Activated T-cell treated with anti-CD3 and anti-CD28 coated beads, Interleukin-2, amount 50 U/mL, for 72 hours (primary cell): ENCODE measurements around the gene TMEM266. TPM values are rescaled to one million over a fixed set of nuclear protein-coding genes. Genes with fewer than 3 reads are reported as not detected.

ENCODE experiments used
- ATAC-seq, 2 donors: fragments of 150-1000 bp; cut with Tn5 transposase; replicated peaks in 1 of 2; 2 replicates each; pipeline ENCODE4 v1.10.0; 2021; ENCODE audit warnings: moderate library complexity in 2 of 2, mild to moderate bottlenecking in 1 of 2
- DNase-seq, 2 donors: peaks; one replicate each; pipeline ENCODE4 v3.0.0; 2021 to 2022; ENCODE audit warnings: mixed read lengths in 1 of 2
- H3K27ac Mint-ChIP-seq: one replicate; pipeline ENCODE4 v1.8.0; 2022; ENCODE audit warnings: mild to moderate bottlenecking, moderate library complexity, mixed read lengths
- H3K27me3 Mint-ChIP-seq: one replicate; pipeline ENCODE4 v1.8.0; 2022; ENCODE audit warnings: low read depth, mixed read lengths
- H3K36me3 Mint-ChIP-seq, 2 donors: one replicate each; pipeline ENCODE4 v1.8.0; 2022; ENCODE audit warnings: mixed read lengths in 2 of 2, mild to moderate bottlenecking in 1 of 2; ENCODE audit not compliant: insufficient read depth in 2 of 2
- H3K4me1 Mint-ChIP-seq: one replicate; pipeline ENCODE4 v1.8.0; 2022; ENCODE audit warnings: low read depth, mixed read lengths
- H3K4me3 Mint-ChIP-seq, 2 donors: one replicate each; pipeline ENCODE4 v1.8.0; 2022; ENCODE audit warnings: mild to moderate bottlenecking in 2 of 2, mixed read lengths in 2 of 2, moderate library complexity in 2 of 2
- H3K9me3 Mint-ChIP-seq, 2 donors: one replicate each; pipeline ENCODE4 v1.8.0; 2022; ENCODE audit warnings: mixed read lengths in 2 of 2
- total RNA-seq, 2 donors: library from RNA; stranded (reverse); gene quantifications; one replicate each; pipeline ENCODE4 v1.2.3, GENCODE V29; 2022

Gene TMEM266
- total RNA-seq, 2 donors from 2014 or later, result not detected

DNA sequence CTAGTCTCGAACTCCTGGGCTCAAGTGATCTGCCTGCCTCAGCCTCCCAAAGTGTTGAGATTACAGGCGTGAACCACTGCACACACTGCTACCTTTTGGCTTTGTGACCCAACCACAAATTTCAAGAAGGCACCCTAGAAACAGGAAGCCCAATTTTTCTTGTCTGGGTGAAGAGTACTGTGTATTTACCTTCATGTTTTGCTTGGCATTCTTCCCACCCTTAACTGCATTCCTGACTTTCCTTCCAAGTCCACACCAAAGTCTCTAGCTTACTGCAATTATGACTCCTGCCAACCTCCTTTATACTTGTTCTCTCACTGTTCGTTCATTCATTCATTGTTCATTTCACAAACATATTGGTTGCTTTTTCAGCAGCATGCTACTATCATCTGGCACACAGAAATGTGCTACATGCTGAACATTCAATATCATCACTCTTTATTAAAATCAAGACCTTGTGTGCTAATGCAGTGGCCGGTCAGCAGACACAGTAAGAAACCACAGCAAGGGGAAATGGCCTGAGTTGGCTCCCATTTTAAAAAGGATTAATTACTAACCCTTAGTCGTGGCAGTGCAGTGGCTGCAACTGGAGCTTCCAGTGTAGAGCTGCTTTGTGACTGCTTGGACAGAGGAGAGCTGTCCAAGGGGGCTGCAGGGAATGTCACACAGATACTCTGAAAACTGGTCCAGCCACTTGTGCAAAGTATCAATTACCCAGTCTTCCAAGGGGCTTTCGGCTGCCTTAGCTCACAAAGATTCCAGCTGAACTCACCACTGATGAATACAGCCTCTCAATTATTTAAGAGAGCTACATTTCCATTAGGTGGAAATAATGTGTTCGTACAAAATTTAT, 157.5 kb downstream of the TMEM266 start:
- no peak for DNase-seq
- H3K36me3 Mint-ChIP-seq, result peaks cover 5 to 15% of the 10 kb centered on the region in 2 donors

DNA sequence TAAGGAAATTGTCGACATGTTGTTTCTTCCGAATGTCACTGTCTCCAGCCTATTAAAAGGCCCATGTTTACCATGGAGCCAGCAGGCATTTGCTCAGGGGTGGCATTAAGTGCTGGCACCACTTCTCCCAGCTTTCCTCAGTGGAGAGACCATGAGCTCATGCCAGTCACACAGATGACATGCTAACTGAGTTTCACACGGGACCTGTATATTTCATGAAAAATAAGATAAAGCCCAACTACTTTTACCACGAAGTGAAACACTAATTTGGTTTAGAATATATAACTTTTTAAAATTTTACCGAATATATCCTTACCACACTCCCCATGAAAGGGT, 158.1 kb downstream of the TMEM266 start:
- DNase-seq, result no peak
- no peak overlapping the region for H3K4me3 Mint-ChIP-seq
- H3K27ac Mint-ChIP-seq, result no peak overlapping the region
- H3K27me3 Mint-ChIP-seq, result no peaks in the 10 kb centered on the region
- no peaks in the 10 kb centered on the region for H3K9me3 Mint-ChIP-seq
- H3K36me3 Mint-ChIP-seq, result peaks cover 5 to 16% of the 10 kb centered on the region in 2 donors
- ATAC-seq, result no peak
- H3K4me1 Mint-ChIP-seq, result no peaks in the 10 kb centered on the region

More for the DNA sequence above, 157.5 kb downstream of the TMEM266 start:
- no peak for ATAC-seq
- H3K27ac Mint-ChIP-seq, result no peak overlapping the region
- H3K4me1 Mint-ChIP-seq, result no peaks in the 10 kb centered on the region
- no peaks in the 10 kb centered on the region for H3K27me3 Mint-ChIP-seq
- H3K9me3 Mint-ChIP-seq, result no peaks in the 10 kb centered on the region
- no peak overlapping the region for H3K4me3 Mint-ChIP-seq

DNA sequence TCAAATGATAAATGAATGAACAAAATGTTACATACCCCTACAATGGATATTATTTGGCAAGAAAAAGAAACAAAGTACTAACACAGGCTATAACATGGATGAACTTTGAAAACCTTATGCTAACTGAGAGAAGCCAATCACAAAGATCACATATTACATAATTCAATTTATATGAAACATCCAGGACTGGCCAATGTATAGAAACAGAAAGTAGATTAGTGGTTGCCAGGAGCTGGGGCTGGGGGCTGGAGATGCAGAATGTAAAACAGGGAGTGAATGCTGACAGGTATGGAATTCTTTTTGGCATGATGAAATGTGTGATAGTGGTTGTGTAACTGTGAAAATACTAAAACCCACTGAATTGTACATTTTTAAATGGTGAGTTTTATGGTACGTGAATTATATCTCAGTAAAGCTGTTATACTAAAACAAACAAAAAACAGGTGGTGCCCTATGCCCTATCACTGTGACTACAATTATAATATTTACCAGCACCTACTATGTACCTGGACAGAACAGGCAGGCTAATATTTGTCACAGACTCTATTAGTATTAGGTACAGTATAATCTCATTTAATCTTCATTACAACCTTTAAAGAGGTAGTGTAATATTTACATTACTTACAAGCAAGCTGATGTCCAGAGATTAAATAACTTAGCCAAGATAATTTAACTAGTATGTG, 161.4 kb downstream of the TMEM266 start:
- no peaks in the 10 kb centered on the region for H3K9me3 Mint-ChIP-seq
- no peak overlapping the region for H3K27ac Mint-ChIP-seq
- H3K36me3 Mint-ChIP-seq, result peaks cover 5 to 25% of the 10 kb centered on the region in 2 donors
- no peak for DNase-seq
- peaks cover 5% of the 10 kb centered on the region for H3K4me1 Mint-ChIP-seq
- no peak for ATAC-seq
- no peaks in the 10 kb centered on the region for H3K27me3 Mint-ChIP-seq
- no peak overlapping the region for H3K4me3 Mint-ChIP-seq

DNA sequence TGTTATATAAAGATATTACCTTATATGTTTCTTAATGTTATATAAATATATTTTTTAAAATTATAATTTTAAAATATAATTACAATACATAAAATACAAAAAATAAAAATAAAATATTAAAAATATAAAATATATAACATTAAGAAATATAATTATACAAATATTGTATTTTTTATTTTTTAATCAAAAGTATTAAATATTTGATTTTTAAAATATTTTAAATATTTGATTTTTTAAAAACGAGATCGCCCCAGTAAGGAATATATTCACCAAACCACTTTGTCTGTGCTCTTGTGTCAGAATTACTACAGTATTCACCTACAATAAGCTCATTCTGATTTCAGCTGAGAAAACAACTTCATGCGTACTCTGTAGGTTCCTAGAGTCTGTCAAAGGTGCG, 162.4 kb downstream of the TMEM266 start:
- H3K27ac Mint-ChIP-seq, result no peak overlapping the region
- ATAC-seq (no peak), DNase-seq (no peak)
- peaks cover 5 to 25% of the 10 kb centered on the region in 2 donors for H3K36me3 Mint-ChIP-seq
- H3K4me3 Mint-ChIP-seq, result no peak overlapping the region
- no peaks in the 10 kb centered on the region for H3K27me3 Mint-ChIP-seq
- H3K4me1 Mint-ChIP-seq, result peaks cover 5% of the 10 kb centered on the region
- H3K9me3 Mint-ChIP-seq, result no peaks in the 10 kb centered on the region

DNA sequence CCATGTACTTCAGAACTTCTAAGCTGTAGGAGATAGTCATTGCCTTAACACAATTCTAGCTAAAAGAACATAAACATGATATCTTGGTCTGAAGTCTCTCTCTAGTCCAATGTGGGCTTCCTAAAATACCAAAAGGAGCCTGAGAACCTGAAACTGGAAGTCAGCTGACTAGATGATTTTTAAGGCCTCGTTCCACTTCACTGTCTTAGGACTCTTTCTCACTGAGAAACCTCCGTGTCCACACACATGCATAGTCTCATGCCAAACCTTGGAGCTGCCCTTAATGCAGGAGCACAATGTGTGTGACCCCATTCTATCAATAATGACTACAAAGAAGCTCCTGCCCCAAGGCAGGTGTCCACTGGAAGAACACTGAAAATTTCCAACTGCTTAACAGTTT, 163.7 kb downstream of the TMEM266 start:
- DNase-seq, result no peak
- Mint-ChIP-seq H3K36me3 (peaks cover 5 to 18% of the 10 kb centered on the region in 2 donors), H3K9me3 (no peaks in the 10 kb centered on the region), H3K27ac (no peak overlapping the region), H3K4me1 (peaks cover 5% of the 10 kb centered on the region), H3K27me3 (no peaks in the 10 kb centered on the region), H3K4me3 (no peak overlapping the region)
- ATAC-seq, result no peak

DNA sequence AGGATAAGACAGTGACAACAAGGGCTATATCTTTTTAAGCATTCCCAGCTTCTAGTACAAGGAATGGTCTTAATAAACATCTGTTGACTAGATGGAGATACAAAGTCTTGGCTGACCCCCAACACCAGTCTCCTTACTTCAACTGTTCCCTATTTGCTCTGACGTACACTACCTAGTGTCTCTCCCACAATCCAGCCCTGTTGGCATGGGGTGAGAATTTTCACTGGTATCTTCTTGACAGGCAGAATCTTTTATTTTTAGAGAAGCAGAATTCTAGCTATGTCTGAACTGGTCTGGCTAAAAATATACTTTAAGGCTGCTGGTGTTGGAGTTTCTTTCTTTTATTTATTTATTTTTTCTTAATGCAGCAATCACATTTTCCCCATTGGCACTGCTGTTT, 169.5 kb downstream of the TMEM266 start:
- DNase-seq (no peak), ATAC-seq (no peak)
- no peaks in the 10 kb centered on the region for H3K9me3 Mint-ChIP-seq

DNA sequence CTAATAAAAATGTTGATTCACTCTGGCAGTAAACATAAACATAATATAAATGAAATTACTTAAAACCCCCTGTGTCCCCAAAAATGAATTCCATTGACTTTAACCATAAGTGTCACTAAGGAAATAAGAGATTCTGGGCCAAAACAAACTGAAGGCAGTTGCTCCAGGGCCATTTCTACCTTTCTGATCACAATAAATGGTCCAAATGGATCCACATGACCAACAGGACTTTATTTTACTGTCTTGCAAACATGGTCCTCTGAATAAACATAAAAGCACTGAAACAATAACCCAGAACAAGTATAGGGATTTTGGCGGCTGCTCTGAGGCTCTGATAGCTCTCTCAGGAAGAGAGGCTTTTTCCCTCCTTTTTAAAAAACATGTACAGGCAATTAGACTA, 174.1 kb downstream of the TMEM266 start:
- no peak overlapping the region for H3K27ac Mint-ChIP-seq
- no peaks in the 10 kb centered on the region for H3K9me3 Mint-ChIP-seq
- no peak overlapping the region for H3K4me3 Mint-ChIP-seq
- no peak for ATAC-seq
- peaks cover 0 to 6% of the 10 kb centered on the region in 2 donors for H3K36me3 Mint-ChIP-seq
- no peak for DNase-seq
- H3K27me3 Mint-ChIP-seq, result no peaks in the 10 kb centered on the region
- no peaks in the 10 kb centered on the region for H3K4me1 Mint-ChIP-seq

More for the DNA sequence above, 169.5 kb downstream of the TMEM266 start:
- no peak overlapping the region for H3K27ac Mint-ChIP-seq
- H3K4me1 Mint-ChIP-seq, result peaks cover 5% of the 10 kb centered on the region
- no peaks in the 10 kb centered on the region for H3K27me3 Mint-ChIP-seq
- no peak overlapping the region for H3K4me3 Mint-ChIP-seq
- peaks cover 0 to 11% of the 10 kb centered on the region in 2 donors for H3K36me3 Mint-ChIP-seq

DNA sequence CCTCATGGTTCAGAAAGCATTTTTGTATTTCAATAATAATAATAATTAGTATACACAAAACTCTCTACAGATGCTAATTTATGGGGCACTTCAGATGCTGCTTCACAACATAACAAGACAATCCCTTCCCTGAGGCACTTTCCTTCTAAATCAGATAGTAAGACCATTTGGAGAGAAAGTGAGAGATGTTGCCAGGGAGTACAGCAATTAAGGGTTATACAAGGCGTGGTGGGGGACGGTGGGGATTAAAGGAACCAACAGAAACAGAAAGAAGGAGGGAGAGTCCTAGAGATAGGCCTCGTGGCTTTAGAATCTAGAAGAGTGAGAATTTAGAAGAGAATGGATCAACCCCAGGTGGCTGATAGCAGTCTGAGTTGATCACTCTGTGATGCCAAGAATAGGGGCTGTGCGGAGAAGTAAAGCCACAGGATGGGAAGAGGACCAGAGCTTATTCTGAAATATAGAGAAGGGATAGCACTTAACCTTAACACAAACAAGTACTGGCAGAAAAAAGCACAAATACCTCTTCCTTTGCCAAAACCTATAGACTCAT, 174.6 kb downstream of the TMEM266 start:
- Mint-ChIP-seq H3K4me1 (no peaks in the 10 kb centered on the region), H3K36me3 (peaks cover 0 to 6% of the 10 kb centered on the region in 2 donors), H3K4me3 (no peak overlapping the region), H3K27ac (no peak overlapping the region), H3K27me3 (no peaks in the 10 kb centered on the region), H3K9me3 (no peaks in the 10 kb centered on the region)
- ATAC-seq, result no peak
- DNase-seq, result no peak

DNA sequence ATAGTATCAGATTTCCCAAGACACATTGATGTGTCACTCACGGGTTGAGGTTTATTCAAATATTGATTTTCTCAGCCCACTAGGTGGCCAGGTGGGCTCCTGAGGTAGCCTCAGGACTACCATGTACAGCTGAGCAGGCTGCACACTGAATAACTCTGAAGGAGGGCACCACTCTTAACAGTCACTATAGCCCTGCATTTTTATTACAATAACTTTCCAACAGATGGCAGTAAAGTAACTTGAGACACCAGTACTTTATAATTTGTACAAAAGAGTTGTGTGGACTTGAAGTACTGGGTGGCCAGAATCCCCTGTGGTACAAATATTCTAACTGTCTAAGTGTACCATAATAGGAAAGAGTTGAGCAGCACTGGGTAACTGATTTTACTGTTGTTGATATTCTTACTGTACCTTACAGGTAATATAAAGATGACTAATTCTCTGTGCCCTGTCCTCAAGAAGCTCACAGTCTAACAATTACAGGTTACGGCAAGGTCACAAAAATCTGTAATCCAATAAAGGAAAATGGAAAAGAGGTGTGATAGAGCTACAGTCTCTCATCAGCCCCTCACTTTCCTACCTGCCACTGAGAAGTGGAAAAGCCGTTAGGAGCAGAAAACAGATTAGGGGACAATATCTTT, 175.5 kb downstream of the TMEM266 start:
- ATAC-seq (peak; percentile 53 to 59), DNase-seq (no peak)
- no peaks in the 10 kb centered on the region for H3K27me3 Mint-ChIP-seq
- H3K4me3 Mint-ChIP-seq, result no peak overlapping the region
- H3K36me3 Mint-ChIP-seq, result peaks cover 0 to 4% of the 10 kb centered on the region in 2 donors
- no peaks in the 10 kb centered on the region for H3K4me1 Mint-ChIP-seq
- H3K27ac Mint-ChIP-seq, result no peak overlapping the region
- no peaks in the 10 kb centered on the region for H3K9me3 Mint-ChIP-seq

DNA sequence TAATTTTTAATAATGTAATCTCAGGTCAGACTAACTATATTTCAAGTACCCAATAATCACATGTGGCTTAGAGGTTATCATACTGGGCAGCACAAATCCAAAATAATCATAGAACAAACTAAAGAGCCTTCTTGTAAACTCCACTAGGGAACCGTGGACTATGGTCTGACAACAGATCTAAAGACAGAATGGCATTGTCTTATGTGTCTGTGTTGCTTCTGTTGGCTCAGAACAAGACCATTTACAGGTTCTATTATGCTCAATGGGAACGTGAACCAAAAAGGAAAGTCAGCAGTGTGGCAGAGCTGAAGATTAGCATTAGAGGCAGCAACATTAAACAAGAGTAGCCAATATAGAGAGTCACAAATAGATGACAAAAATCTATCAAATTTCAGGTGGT, 176.6 kb downstream of the TMEM266 start:
- H3K4me3 Mint-ChIP-seq, result no peak overlapping the region
- DNase-seq (no peak), ATAC-seq (no peak)
- no peak overlapping the region for H3K27ac Mint-ChIP-seq
- no peaks in the 10 kb centered on the region for H3K27me3 Mint-ChIP-seq
- H3K9me3 Mint-ChIP-seq, result no peaks in the 10 kb centered on the region
- peaks cover 0 to 2% of the 10 kb centered on the region in 2 donors for H3K36me3 Mint-ChIP-seq
- no peaks in the 10 kb centered on the region for H3K4me1 Mint-ChIP-seq

DNA sequence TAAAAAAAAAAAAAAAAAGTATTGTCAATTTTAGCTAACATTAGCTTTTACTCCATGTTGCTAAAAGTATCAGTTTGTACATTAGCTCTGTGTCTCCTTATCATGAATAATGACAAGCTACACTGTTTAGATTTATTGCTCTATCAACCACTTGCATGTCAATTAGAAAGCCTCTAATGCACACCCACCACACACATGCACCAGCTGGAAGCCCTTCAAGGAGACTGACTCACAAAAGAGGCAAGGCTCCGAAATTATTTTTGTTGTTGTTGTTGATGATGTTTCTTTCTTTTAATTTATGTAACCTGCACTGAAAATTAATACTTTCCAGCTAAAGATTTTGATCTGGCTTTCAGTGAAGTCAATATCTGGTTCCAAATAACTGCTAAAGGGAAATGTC, 180.0 kb downstream of the TMEM266 start:
- H3K27me3 Mint-ChIP-seq, result no peaks in the 10 kb centered on the region

DNA sequence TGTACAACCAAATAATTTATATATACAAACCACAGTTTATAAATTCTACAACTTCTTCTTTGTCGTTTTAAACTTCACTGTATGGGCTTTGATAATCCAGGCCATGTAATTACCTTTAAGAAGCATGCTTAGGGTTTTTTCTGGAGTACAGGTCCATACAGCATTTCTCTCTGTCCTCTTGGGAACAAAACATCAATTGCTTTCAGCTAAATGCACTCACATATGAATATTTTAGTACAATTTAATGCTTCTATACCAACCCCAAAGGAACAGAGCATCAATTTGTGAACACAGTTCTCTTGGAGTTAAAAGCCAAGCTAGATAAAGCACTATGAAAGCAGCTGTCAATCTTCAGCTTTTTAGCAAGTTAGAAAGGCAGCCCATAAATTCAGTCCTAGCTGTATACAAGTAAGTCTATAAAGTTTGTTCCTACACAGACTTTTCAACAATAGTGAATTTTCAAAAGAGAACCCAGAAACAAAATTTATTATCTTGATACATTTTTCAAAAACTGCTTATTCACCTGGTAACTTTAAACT, 185.4 kb downstream of the TMEM266 start:
- Mint-ChIP-seq H3K36me3 (peaks cover 0 to 4% of the 10 kb centered on the region in 2 donors), H3K4me3 (no peak overlapping the region), H3K4me1 (no peaks in the 10 kb centered on the region), H3K27ac (no peak overlapping the region), H3K9me3 (no peaks in the 10 kb centered on the region), H3K27me3 (no peaks in the 10 kb centered on the region)
- no peak for DNase-seq
- no peak for ATAC-seq

More for the DNA sequence above, 180.0 kb downstream of the TMEM266 start:
- peaks cover 0 to 4% of the 10 kb centered on the region in 2 donors for H3K36me3 Mint-ChIP-seq
- H3K9me3 Mint-ChIP-seq, result no peaks in the 10 kb centered on the region
- DNase-seq (no peak), ATAC-seq (no peak)
- no peak overlapping the region for H3K4me3 Mint-ChIP-seq
- no peak overlapping the region for H3K27ac Mint-ChIP-seq
- no peaks in the 10 kb centered on the region for H3K4me1 Mint-ChIP-seq

DNA sequence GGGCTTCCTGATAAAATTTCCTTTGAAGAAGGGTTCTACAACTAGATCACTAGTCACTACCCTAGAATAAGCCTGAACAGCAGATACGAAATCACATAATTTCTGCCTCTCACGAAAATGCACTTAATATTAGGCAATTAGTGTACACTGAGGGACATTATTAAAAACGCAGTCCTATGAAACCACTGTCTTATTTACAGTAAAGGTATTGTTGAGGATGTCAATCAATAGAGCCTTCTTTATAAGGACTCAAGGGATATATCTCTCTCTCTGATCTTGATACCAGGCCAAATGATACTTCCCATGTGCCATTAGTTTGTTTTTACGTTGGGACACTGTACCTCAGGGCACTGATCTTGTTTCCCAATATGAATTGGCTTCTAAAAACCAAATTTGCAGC, 191.9 kb downstream of the TMEM266 start:
- H3K4me1 Mint-ChIP-seq, result no peaks in the 10 kb centered on the region
- no peaks in the 10 kb centered on the region for H3K36me3 Mint-ChIP-seq
- ATAC-seq (no peak), DNase-seq (no peak)
- no peak overlapping the region for H3K4me3 Mint-ChIP-seq
- no peaks in the 10 kb centered on the region for H3K27me3 Mint-ChIP-seq
- no peaks in the 10 kb centered on the region for H3K9me3 Mint-ChIP-seq
- H3K27ac Mint-ChIP-seq, result no peak overlapping the region
